Brain microvascular endothelial cell (primary cell): ENCODE data around the gene REPS1.

Source experiments
- DNase-seq: peaks from one replicate; pipeline ENCODE4 v3.0.0-alpha.2; 2020
- H3K27ac ChIP-seq: fragments of 250-450 bp; sonication (Bioruptor Pico); 2 replicates; pipeline ENCODE4 v1.5.1; 2020; ENCODE audit warnings: mild to moderate bottlenecking, moderate library complexity
- H3K27me3 ChIP-seq: fragments of 250-450 bp; sonication (Bioruptor Pico); replicated peaks from 2 replicates; pipeline ENCODE4 v1.5.1; 2020; ENCODE audit warnings: mild to moderate bottlenecking
- H3K36me3 ChIP-seq: fragments of 250-450 bp; sonication (Bioruptor Pico); replicated peaks from 2 replicates; pipeline ENCODE4 v1.5.1; 2020; ENCODE audit warnings: mild to moderate bottlenecking
- H3K4me3 ChIP-seq: 2 replicates; pipeline ENCODE4 v1.5.1; 2011; ENCODE audit warnings: low read depth, mild to moderate bottlenecking, control low read depth, low read length, moderate library complexity
- in situ Hi-C: cut with HindIII; loops from 2 replicates; pipeline ENCODE4 v1.10.0; 2017; ENCODE audit warnings: low sequenced_read_pairs, low pct_ligation_motif_present
- TF ChIP-seq, protein P1 (sequence below): IDR thresholded peaks from 2 replicates; pipeline ENCODE4 v1.5.1; 2011; ENCODE audit warnings: low read depth, mild to moderate bottlenecking, moderate library complexity, low read length, control low read depth, inconsistent platforms; ENCODE audit errors: missing control alignments

The REPS1 gene

DNA sequence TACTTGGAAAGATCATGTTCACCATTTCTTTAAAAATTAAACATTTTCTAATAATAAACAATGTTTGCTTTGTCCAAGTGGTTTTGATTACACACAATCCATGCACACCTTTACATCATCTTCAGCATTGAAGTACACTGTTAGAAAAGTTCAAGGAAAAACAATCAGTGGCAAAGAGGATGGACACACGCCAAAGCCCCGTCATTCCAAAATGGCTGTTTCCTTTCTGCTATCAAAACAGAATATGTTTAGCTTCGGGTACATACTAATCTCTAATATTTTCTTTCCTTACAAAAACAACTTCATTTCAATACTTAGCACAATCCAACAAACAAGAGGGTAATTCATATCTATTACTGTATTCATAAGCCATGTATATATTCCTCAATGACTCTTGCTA is 24.5 kb downstream of the REPS1 start:
- no peak for DNase-seq
- no peaks in the 10 kb centered on the region for H3K27me3 ChIP-seq
- in situ Hi-C loops: no loop called here

DNA sequence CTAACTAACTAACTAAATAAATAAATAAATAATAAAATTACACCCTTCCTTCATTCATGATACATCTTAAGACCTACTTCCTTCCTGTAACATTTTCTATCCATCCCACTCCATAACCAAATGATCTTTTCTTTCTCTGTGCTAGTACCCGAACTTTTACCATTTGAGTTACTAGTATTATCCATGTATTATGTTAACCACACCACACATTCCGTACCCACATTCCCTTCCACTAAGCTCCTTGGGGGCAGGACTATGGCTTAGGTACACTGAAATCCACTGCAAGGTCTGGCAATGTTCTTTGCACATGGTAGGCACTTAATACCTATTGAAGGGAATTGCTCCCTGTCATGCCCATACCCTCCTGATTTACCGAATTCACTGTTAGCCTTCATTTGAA is 24.9 kb downstream of the REPS1 start:
- Histone ChIP-seq H3K27ac (peak overlapping the region; percentile 59), H3K4me3 (no peak overlapping the region), H3K27me3 (no peaks in the 10 kb centered on the region), H3K36me3 (no peaks in the 10 kb centered on the region)
- in situ Hi-C loops: no loop called here
- no peak for DNase-seq
- TF ChIP-seq, protein P1, sequence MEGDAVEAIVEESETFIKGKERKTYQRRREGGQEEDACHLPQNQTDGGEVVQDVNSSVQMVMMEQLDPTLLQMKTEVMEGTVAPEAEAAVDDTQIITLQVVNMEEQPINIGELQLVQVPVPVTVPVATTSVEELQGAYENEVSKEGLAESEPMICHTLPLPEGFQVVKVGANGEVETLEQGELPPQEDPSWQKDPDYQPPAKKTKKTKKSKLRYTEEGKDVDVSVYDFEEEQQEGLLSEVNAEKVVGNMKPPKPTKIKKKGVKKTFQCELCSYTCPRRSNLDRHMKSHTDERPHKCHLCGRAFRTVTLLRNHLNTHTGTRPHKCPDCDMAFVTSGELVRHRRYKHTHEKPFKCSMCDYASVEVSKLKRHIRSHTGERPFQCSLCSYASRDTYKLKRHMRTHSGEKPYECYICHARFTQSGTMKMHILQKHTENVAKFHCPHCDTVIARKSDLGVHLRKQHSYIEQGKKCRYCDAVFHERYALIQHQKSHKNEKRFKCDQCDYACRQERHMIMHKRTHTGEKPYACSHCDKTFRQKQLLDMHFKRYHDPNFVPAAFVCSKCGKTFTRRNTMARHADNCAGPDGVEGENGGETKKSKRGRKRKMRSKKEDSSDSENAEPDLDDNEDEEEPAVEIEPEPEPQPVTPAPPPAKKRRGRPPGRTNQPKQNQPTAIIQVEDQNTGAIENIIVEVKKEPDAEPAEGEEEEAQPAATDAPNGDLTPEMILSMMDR: no peak

More for the DNA sequence above, 24.5 kb downstream of the REPS1 start:
- Histone ChIP-seq H3K27ac (peak overlapping the region; percentile 59), H3K36me3 (no peaks in the 10 kb centered on the region), H3K4me3 (no peak overlapping the region)
- TF ChIP-seq, protein P1: no peak

DNA sequence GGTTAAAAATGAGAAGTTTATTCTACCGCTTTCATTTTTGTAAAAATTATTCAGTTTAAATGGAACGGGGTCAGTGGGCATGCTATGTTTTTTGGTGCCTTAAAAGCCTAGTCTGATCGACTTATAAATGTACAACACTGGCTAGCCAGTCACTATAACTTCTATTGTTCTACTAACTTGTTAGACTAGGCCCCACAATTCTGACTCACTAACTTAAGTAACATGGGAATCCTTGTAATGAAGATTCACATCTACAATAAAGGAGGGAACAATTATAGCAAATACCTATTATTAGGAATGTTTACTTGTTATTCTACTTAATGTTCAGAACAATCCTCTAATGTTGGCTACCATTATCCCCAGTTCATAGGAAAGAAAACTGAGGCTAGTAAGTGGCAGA is 28.5 kb downstream of the REPS1 start:
- no peak overlapping the region for H3K27ac ChIP-seq
- H3K4me3 ChIP-seq: no peak overlapping the region
- H3K36me3 ChIP-seq: no peaks in the 10 kb centered on the region
- no peak for DNase-seq
- in situ Hi-C loops: no loop called here
- no peaks in the 10 kb centered on the region for H3K27me3 ChIP-seq
- TF ChIP-seq, protein P1: no peak

DNA sequence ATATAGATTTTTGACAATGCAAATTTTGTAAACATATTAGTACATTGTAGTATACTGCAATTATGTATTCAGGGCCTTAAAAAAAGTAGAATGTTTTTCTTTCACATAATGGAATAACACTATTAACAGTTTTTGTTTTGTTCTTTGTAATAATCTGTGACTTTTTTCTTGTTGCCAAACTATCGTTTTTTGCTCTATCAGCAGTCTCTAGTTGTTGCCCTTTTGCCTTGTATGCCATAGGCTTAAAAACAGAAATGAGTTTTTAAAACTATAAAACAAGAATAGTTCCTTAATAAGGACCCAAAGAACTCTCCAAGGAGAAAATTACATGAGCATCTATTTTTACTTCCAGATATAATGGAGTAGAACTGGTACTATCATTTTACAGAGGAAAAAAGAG is 29.5 kb downstream of the REPS1 start:
- Histone ChIP-seq H3K36me3 (no peaks in the 10 kb centered on the region), H3K27me3 (no peaks in the 10 kb centered on the region), H3K4me3 (no peak overlapping the region), H3K27ac (no peak overlapping the region)
- TF ChIP-seq, protein P1: no peak
- DNase-seq: no peak
- in situ Hi-C loops: no loop called here

DNA sequence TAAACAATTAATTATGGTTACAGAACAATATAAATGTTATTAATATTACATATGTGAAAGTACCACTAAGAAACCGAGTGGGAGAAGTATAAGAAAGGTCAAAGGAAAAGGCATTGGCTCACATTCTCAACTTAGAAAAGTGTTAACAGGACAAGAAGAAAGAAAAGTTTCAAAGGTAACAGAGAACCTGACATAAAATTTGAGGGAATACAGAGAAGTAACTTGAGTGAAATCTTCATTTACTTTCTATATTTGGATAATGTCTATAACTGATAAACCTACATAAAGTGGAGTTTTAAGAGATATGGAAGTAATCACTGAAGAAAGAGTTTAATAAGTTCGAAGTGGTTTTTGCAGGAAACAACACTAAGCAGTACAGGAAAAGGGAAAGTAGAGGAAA is 30.1 kb downstream of the REPS1 start:
- in situ Hi-C loops: no loop called here
- DNase-seq: no peak
- Histone ChIP-seq H3K36me3 (no peaks in the 10 kb centered on the region), H3K27ac (no peak overlapping the region), H3K4me3 (no peak overlapping the region), H3K27me3 (no peaks in the 10 kb centered on the region)
- TF ChIP-seq, protein P1: no peak

DNA sequence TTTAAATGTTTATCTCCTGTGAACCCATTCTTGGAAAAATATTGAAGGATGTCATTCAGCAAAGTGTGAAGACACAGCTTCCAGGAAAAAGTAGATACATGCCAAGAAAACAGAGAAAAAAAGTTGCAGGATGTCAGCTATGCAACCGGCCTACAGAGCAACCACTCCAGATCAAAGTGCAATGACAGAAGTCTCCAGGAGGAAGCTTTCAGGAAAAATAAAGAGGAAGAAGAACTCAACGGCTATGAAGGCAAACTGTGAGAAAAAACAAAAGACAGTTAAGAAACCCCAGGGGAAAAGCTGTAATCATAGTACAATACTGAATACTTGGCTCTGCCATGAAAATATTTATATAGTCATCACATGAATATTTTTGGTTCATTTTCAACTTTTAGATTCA is 30.6 kb downstream of the REPS1 start:
- DNase-seq: no peak
- Histone ChIP-seq H3K4me3 (no peak overlapping the region), H3K36me3 (no peaks in the 10 kb centered on the region), H3K27ac (peak overlapping the region; percentile 18), H3K27me3 (no peaks in the 10 kb centered on the region)
- in situ Hi-C loops: no loop called here
- TF ChIP-seq, protein P1: no peak
